ENCODE results near the gene FAAP20.

DNA sequence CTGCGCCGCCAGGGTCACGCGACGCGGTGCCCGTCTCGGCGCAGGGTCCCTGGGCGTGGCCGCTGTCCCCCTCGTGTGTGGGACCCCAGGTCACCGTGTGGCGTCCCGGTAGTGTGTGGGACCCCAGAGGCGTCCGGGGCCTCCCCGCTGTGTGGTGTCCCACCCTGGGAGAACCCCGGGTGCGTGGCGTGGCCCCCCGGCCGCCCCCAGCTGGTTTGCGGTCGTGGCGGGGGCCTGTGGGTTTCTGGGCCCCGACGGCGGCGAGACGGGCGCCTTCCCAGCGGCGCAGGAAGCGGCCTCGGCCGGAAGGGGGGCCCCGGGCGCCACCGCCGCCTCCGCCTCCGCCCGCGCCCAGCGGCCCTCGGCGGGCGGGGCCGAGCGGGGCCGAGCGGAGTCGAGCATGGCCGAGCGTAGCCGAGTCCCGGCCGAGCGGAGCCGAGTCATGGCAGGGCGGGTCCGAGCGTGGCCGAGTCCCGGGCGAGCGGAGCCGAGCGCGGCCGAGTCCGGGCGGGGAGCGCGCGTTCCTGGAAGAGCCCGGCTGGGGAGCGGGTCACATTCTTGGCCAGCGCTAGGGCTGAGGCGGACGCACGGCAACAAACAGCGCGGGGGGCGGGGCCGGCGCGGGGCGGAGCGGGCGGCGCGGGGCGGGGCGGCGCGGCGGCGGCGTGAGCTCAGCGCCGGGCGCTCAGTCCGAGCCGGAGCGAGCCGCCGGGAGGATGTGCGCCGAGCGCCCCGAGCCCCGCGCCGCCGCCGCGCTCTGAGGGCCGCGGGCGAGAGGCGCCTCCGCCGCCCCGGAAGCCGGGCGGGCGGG, 33.0 kb upstream of the FAAP20 start:
- TF ChIP-seq EZH2 (IDR thresholded peaks at IDR 0.05; ENCODE audit: insufficient read depth, poor library complexity, severe bottlenecking) (no peak), EZH2phosphoT487 (IDR thresholded peaks at IDR 0.05; ENCODE audit: insufficient read depth, low read depth) (no peak)
